AG04450 (cell line): ENCODE results near the gene CCDC141. TPM values are rescaled to one million over a fixed set of nuclear protein-coding genes. Genes with fewer than 3 reads are reported as not detected.
A peak's percentile ranks its signal among the peaks of the same experiment; 100 is the strongest.

Experiments used
- CTCF ChIA-PET: fragments of 300-600, 350-600 bp; formaldehyde crosslinking; extraction: SDS; loops from one replicate; lab custom pipeline; 2022; ENCODE audit warnings: antibody characterized with exemption, inconsistent platforms; lab: Charles Lee
- POLR2A ChIA-PET: fragments of 350-600 bp; formaldehyde crosslinking; extraction: SDS; loops from one replicate; lab custom pipeline; 2021; ENCODE audit warnings: antibody characterized with exemption, inconsistent platforms; lab: Yijun Ruan, JAX
- DNase-seq: peaks from one replicate; pipeline ENCODE4 v3.0.0-alpha.2; 2011; ENCODE audit warnings: low read depth, low spot score
- H3K27ac ChIP-seq: one replicate; pipeline ENCODE4 v1.5.1; 2012; ENCODE audit warnings: low read depth, low read length, control low read depth
- H3K27me3 ChIP-seq: one replicate; pipeline ENCODE4 v1.6.0; 2012; ENCODE audit warnings: low read length; ENCODE audit not compliant: control insufficient read depth, insufficient read depth
- H3K4me3 ChIP-seq: 2 replicates; pipeline ENCODE4 v1.5.1; 2011; ENCODE audit warnings: mild to moderate bottlenecking, low read depth, low read length, control low read depth
- H3K9me3 ChIP-seq: 2 replicates; pipeline ENCODE4 v1.5.1; 2012; ENCODE audit warnings: low read length; ENCODE audit not compliant: control insufficient read depth, insufficient read depth
- polyA plus RNA-seq: library from polyadenylated mRNA; depleted of rRNA; stranded (reverse); fragments of >200 nt; gene quantifications from 2 replicates; pipeline ENCODE4 v1.2.3, GENCODE V29; 2011
- TF ChIP-seq, protein P1 (sequence below): IDR thresholded peaks from 2 replicates; pipeline ENCODE4 v1.5.1; 2011; ENCODE audit warnings: low read depth, low read length, control low read depth, inconsistent platforms

Gene CCDC141
- polyA plus RNA-seq, 1 experiment = not detected

DNA sequence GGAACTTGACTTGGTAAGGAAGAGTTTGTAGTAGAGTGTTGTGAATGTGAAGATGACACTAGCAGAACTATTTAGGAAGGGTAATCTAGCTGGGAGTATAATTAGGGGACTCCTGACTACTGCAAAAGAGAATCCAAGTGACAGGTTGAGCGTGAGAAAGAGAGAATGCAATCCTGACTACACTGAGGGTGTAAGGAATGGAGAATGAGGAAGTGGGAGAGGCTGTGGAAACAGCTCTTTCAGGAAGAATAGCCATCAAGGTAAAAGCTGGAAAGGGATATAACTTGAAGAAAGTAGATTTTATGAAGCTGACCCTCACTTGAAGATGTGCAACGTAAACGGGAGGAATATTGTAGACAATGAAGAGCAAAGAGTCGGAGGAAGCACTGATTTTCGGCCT lies 201.6 kb downstream of the CCDC141 start:
- Histone ChIP-seq H3K27ac (no peak overlapping the region), H3K4me3 (no peak overlapping the region), H3K27me3 (no peaks in the 10 kb centered on the region), H3K9me3 (no peaks in the 10 kb centered on the region)
- CTCF ChIA-PET = no interaction called here
- POLR2A ChIA-PET = no interaction called here
- TF ChIP-seq, protein P1, sequence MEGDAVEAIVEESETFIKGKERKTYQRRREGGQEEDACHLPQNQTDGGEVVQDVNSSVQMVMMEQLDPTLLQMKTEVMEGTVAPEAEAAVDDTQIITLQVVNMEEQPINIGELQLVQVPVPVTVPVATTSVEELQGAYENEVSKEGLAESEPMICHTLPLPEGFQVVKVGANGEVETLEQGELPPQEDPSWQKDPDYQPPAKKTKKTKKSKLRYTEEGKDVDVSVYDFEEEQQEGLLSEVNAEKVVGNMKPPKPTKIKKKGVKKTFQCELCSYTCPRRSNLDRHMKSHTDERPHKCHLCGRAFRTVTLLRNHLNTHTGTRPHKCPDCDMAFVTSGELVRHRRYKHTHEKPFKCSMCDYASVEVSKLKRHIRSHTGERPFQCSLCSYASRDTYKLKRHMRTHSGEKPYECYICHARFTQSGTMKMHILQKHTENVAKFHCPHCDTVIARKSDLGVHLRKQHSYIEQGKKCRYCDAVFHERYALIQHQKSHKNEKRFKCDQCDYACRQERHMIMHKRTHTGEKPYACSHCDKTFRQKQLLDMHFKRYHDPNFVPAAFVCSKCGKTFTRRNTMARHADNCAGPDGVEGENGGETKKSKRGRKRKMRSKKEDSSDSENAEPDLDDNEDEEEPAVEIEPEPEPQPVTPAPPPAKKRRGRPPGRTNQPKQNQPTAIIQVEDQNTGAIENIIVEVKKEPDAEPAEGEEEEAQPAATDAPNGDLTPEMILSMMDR = no peak
- DNase-seq = no peak

GRCh38 chr2:178846458-178846802 lies 203.5 kb downstream of the CCDC141 start:
- DNase-seq = no peak
- Histone ChIP-seq H3K27ac (no peak overlapping the region), H3K27me3 (no peaks in the 10 kb centered on the region), H3K9me3 (no peaks in the 10 kb centered on the region), H3K4me3 (no peak overlapping the region)
- POLR2A ChIA-PET = no interaction called here
- CTCF ChIA-PET = no interaction called here
- TF ChIP-seq, protein P1 = no peak

- ChIA-PET CTCF (interaction anchor here (0.8 kb wide), 1 partner anchor 84 kb away, joined by 4 read pairs; no protein-coding TSS in a partner anchor), POLR2A (no interaction called here)
- H3K27ac ChIP-seq = no peak overlapping the region
- no peak overlapping the region for H3K4me3 ChIP-seq
- TF ChIP-seq, protein P1 = no peak
- H3K27me3 ChIP-seq = no peaks in the 10 kb centered on the region
- no peaks in the 10 kb centered on the region for H3K9me3 ChIP-seq
- peak; percentile 33 for DNase-seq
Measured at GRCh38 chr2:178845566-178846457, 204.1 kb downstream of the CCDC141 start.

GRCh38 chr2:178844701-178845100 lies 205.2 kb downstream of the CCDC141 start:
- H3K9me3 ChIP-seq = no peaks in the 10 kb centered on the region
- H3K27ac ChIP-seq = no peak overlapping the region
- ChIA-PET POLR2A (no interaction called here), CTCF (interaction anchor here (0.8 to 1.3 kb wide), 3 partner anchors 49 to 83 kb away, joined by 3 to 4 read pairs (median 4); no protein-coding TSS in a partner anchor)
- DNase-seq = no peak
- no peaks in the 10 kb centered on the region for H3K27me3 ChIP-seq
- no peak overlapping the region for H3K4me3 ChIP-seq
- TF ChIP-seq, protein P1 = no peak

DNA sequence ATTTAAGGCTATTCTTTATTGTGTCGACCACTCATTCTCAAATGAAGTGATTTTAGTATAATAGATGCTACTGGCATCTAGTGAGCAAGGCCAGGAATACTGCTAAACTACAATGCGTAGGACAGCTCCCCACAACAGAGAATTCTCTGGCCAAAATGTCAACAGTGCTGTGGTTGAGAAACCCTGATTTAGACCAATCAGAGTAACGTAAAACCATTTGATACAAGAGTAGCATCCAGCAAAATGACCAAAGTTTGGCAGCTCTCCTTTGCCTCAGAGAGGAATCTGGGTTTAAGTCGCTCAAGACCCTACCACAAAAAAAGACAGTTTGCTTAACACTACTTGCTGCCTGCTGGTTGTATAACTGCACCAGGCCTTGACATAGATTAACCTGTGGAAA lies 205.7 kb downstream of the CCDC141 start:
- POLR2A ChIA-PET = no interaction called here
- no peak for DNase-seq
- TF ChIP-seq, protein P1 = no peak
- no peak overlapping the region for H3K27ac ChIP-seq
- H3K27me3 ChIP-seq = no peaks in the 10 kb centered on the region
- CTCF ChIA-PET = interaction anchor here (0.9 to 1.3 kb wide), 2 partner anchors 48 to 71 kb away, joined by 3 to 4 read pairs; no protein-coding TSS in a partner anchor
- H3K4me3 ChIP-seq = no peak overlapping the region
- no peaks in the 10 kb centered on the region for H3K9me3 ChIP-seq
